Calu3 (cell line): ENCODE measurements around the gene TBXAS1. TPM values are rescaled to one million over a fixed set of nuclear protein-coding genes. Genes with fewer than 3 reads are reported as not detected.

Source experiments
- BruUV-seq: library from RNA; stranded (reverse); fragments of 400-500 nt; replicated peaks from 2 replicates; lab custom pipeline; 2021; lab: Mats Ljungman, UMichigan
- CTCF ChIA-PET: fragments of 300-600 bp; sonication (Branson Sonifier 250); formaldehyde crosslinking; loops from one replicate; lab custom pipeline; 2022; ENCODE audit warnings: antibody characterized with exemption; lab: Charles Lee
- DNase-seq: peaks from one replicate; pipeline ENCODE4 v3.0.0; 2022
- H3K27ac Mint-ChIP-seq: one replicate; pipeline ENCODE4 v1.8.0; 2022; ENCODE audit warnings: mixed read lengths; ENCODE audit not compliant: unreplicated experiment
- H3K27me3 Mint-ChIP-seq: one replicate; pipeline ENCODE4 v1.8.0; 2022; ENCODE audit warnings: mixed read lengths; ENCODE audit not compliant: unreplicated experiment
- H3K36me3 Mint-ChIP-seq: one replicate; pipeline ENCODE4 v1.8.0; 2022; ENCODE audit warnings: mild to moderate bottlenecking, moderate library complexity, mixed read lengths; ENCODE audit not compliant: insufficient read depth, unreplicated experiment
- H3K4me1 Mint-ChIP-seq: one replicate; pipeline ENCODE4 v1.8.0; 2022; ENCODE audit warnings: mild to moderate bottlenecking, low read depth, mixed read lengths; ENCODE audit not compliant: unreplicated experiment
- H3K4me3 Mint-ChIP-seq: one replicate; pipeline ENCODE4 v1.8.0; 2022; ENCODE audit warnings: mild to moderate bottlenecking, low read depth, moderate library complexity, mixed read lengths; ENCODE audit not compliant: unreplicated experiment
- H3K9me3 Mint-ChIP-seq: one replicate; pipeline ENCODE4 v1.8.0; 2022; ENCODE audit warnings: low read depth, mixed read lengths; ENCODE audit not compliant: unreplicated experiment
- intact Hi-C: fragments of 100-400 bp; cut with micrococcal nuclease; formaldehyde crosslinking; loops from one replicate; pipeline ENCODE4 v1.10.0; 2022; ENCODE audit not compliant: unreplicated experiment
- total RNA-seq: library from RNA; stranded (reverse); gene quantifications from 2 replicates; pipeline ENCODE4 v1.2.3, GENCODE V29; 2022
- TF ChIP-seq, protein P1 (sequence below): fragments of 200-600 bp; IDR thresholded peaks from one replicate; pipeline ENCODE4 v1.8.0; 2022; ENCODE audit warnings: antibody characterized with exemption; ENCODE audit not compliant: unreplicated experiment

Gene TBXAS1
- total RNA-seq, 1 experiment from 2014 or later = 33.0 TPM

DNA sequence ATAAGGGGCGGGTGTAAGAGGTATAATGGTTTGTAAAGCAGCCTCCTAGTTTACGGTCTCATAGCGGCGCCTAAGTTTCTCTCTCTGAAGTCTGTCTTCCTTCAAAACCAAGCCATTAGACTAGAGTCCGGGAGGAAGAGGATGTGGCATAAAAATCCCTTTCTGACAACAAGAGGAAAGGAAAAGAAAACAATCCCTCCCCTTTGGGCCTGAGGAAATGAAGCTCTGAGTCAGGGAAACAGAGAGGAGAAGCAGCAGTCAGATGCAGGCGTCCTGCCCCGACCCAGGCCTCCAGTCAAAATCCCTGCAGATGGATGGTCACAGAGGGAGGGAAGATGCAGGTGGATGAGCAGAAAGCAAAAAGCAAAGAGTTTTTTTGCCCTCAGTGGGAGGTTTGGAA, 210.0 kb downstream of the TBXAS1 start:
- no peaks in the 10 kb centered on the region for H3K27me3 Mint-ChIP-seq
- peaks cover 15% of the 10 kb centered on the region for H3K36me3 Mint-ChIP-seq
- no peaks in the 10 kb centered on the region for H3K9me3 Mint-ChIP-seq
- no peak overlapping the region for H3K4me3 Mint-ChIP-seq
- H3K27ac Mint-ChIP-seq = no peak overlapping the region
- CTCF ChIA-PET = no interaction called here
- no TSS peak for BruUV-seq
- TF ChIP-seq, protein P1, sequence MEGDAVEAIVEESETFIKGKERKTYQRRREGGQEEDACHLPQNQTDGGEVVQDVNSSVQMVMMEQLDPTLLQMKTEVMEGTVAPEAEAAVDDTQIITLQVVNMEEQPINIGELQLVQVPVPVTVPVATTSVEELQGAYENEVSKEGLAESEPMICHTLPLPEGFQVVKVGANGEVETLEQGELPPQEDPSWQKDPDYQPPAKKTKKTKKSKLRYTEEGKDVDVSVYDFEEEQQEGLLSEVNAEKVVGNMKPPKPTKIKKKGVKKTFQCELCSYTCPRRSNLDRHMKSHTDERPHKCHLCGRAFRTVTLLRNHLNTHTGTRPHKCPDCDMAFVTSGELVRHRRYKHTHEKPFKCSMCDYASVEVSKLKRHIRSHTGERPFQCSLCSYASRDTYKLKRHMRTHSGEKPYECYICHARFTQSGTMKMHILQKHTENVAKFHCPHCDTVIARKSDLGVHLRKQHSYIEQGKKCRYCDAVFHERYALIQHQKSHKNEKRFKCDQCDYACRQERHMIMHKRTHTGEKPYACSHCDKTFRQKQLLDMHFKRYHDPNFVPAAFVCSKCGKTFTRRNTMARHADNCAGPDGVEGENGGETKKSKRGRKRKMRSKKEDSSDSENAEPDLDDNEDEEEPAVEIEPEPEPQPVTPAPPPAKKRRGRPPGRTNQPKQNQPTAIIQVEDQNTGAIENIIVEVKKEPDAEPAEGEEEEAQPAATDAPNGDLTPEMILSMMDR = no peak
- DNase-seq = no peak
- intact Hi-C loops = no loop called here
- H3K4me1 Mint-ChIP-seq = no peaks in the 10 kb centered on the region

DNA sequence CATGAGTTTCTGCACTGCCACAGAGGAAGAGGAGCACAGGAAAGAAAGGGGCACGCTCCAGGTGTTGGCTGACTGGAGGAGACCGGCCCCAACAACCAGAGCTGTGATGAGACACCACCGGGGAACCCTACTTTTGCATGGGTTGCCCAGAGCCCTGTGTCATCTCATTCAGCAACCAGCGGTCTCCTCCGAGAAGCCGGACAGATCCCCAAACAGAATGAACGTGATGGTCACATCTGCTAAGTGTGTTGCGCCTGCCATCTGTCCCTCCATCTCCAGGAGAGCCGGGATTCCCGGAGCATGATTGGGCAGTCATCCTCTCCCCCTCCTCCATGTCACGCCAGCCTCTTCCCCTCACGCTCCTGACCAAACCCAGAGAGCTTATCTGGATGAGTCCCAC, 210.8 kb downstream of the TBXAS1 start:
- Mint-ChIP-seq H3K27me3 (no peaks in the 10 kb centered on the region), H3K4me3 (no peak overlapping the region), H3K4me1 (no peaks in the 10 kb centered on the region), H3K36me3 (peaks cover 15% of the 10 kb centered on the region), H3K9me3 (no peaks in the 10 kb centered on the region), H3K27ac (no peak overlapping the region)
- CTCF ChIA-PET = no interaction called here
- TF ChIP-seq, protein P1 = no peak
- no peak for DNase-seq
- BruUV-seq = no TSS peak
- intact Hi-C loops = no loop called here

DNA sequence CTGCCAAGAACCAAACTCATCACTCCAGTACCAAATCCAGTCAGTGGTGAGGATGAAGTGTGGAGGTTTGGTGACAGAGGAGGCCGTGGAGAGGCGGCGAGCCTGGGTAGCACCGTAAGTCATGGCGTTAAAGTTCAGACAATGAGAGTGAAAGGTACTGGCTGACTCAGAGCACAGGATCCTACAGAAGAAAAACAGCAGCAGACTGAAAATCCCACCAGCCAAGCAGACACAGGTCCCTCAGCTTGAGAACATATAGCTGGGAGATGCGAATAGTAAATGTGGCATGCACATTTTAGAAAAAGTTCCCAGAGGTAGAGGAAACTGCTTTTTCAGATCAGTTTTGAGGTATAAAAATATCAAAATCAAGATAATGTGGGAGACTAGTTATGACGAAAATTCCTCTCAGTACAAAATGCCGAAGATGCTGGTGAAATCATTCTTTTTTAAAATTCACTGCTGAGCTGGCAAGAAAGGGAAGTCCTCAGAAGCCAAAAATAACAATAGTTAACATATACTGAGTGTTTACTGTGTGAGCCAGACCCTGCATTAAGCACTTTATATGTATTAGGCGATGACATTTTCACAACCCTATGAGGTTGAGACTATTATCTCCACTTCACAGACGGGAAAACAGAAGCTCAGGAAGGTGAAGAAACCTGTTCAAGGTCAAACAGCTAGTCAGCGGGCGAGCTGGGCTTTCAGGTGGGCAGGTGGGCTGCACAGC, 212.8 kb downstream of the TBXAS1 start:
- Mint-ChIP-seq H3K9me3 (no peaks in the 10 kb centered on the region), H3K36me3 (peaks cover 15% of the 10 kb centered on the region), H3K27ac (no peak overlapping the region), H3K27me3 (no peaks in the 10 kb centered on the region), H3K4me1 (no peaks in the 10 kb centered on the region), H3K4me3 (no peak overlapping the region)
- intact Hi-C loops = no loop called here
- CTCF ChIA-PET = interaction anchor here (0.6 kb wide), 1 partner anchor 15 kb away, joined by 4 read pairs; no protein-coding TSS in a partner anchor
- no TSS peak for BruUV-seq
- no peak for DNase-seq
- TF ChIP-seq, protein P1 = no peak

DNA sequence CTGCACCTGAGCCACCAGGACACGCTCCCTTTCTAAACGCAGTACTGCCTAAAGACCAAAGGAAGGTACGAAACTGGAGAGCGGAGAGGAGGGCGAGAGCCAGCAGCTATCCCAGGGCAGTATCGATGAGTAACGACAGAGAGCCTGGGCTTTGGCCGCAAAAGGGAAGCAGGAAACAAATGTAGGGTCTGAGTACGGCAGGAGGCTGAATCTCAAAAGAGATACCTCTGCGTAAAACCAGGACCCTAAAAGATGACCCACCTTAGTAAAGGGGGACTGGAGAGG, 213.3 kb downstream of the TBXAS1 start:
- no peaks in the 10 kb centered on the region for H3K9me3 Mint-ChIP-seq
- CTCF ChIA-PET = interaction anchor here (0.6 kb wide), 1 partner anchor 16 kb away, joined by 4 read pairs; no protein-coding TSS in a partner anchor
- TF ChIP-seq, protein P1 = no peak
- H3K27ac Mint-ChIP-seq = no peak overlapping the region
- H3K4me3 Mint-ChIP-seq = no peak overlapping the region
- intact Hi-C loops = no loop called here
- BruUV-seq = no TSS peak
- no peak for DNase-seq
- peaks cover 14% of the 10 kb centered on the region for H3K36me3 Mint-ChIP-seq
- no peaks in the 10 kb centered on the region for H3K27me3 Mint-ChIP-seq
- H3K4me1 Mint-ChIP-seq = no peaks in the 10 kb centered on the region
